ENCODE data around the gene CELF4.

The CELF4 gene

DNA sequence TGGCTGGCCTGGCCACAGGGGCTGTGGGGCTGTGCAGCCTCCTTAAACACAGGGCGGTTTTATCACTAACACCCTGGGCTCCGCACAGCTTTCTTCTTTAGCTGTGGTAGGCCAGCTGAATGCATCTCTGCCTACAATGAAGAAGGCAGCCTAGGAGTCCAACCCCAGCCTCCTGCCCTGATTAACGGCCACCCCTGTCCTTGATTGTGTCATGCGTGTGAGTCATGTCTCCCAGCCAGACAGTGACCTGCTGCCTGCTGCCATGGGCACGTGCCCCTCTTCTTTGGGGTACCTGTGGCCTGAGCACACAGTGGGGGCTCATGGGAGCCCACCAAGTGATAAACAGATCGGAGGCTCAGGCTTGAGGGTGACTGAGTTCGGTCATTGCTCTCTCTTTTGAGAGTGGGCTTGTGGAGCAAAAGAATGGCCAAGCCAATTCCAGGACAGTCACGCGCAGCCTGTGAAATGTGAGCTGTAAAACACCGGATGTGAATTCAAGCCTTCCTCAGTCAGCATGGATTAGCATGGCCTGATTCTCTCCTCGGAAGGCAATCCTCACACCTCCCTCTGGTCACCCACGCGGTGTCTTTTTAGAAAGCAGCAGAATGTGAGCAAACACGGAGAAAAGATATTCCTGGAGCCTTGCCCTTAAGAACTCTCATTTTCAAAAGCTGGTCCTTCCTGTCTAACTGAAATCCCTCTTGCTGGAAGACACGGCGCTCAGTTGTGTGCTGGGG lies 144.1 kb downstream of the CELF4 start:
- no peak overlapping the region for H3K27ac ChIP-seq (ENCODE audit: low read depth, low read length)
- no peaks in the 10 kb centered on the region for H3K9me3 ChIP-seq (ENCODE audit: control insufficient read depth in 5 of 5, low read length in 5 of 5)
- no peak overlapping the region for H3K9ac ChIP-seq (ENCODE audit: low read length in 5 of 5)

GRCh38 chr18:37420315-37420880 lies 145.2 kb downstream of the CELF4 start:
- no peaks in the 10 kb centered on the region for H3K4me1 ChIP-seq (ENCODE audit: control insufficient read depth in 5 of 5, insufficient read depth in 5 of 5, low read length in 5 of 5)
- H3K9ac ChIP-seq (ENCODE audit: low read length in 5 of 5): no peak overlapping the region
- no peaks in the 10 kb centered on the region for H3K36me3 ChIP-seq (ENCODE audit: control insufficient read depth in 5 of 5, insufficient read depth in 5 of 5, low read length in 5 of 5)
- no peak overlapping the region for H3K4me3 ChIP-seq (ENCODE audit: low read depth in 1 of 5, low read length in 5 of 5)
- H3K9me3 ChIP-seq (ENCODE audit: control insufficient read depth in 5 of 5, low read length in 5 of 5): no peaks in the 10 kb centered on the region
- peaks cover 0 to 9% (median 5%) of the 10 kb centered on the region in 5 donors for H3K27me3 ChIP-seq (ENCODE audit: control insufficient read depth in 5 of 5, insufficient read depth in 4 of 5, low read length in 5 of 5)
- no peak overlapping the region for H3K27ac ChIP-seq (ENCODE audit: low read depth, low read length)

More for the DNA sequence above, 144.1 kb downstream of the CELF4 start:
- H3K4me1 ChIP-seq (ENCODE audit: control insufficient read depth in 5 of 5, insufficient read depth in 5 of 5, low read length in 5 of 5): no peaks in the 10 kb centered on the region
- H3K36me3 ChIP-seq (ENCODE audit: control insufficient read depth in 5 of 5, insufficient read depth in 5 of 5, low read length in 5 of 5): no peaks in the 10 kb centered on the region
- H3K4me3 ChIP-seq (ENCODE audit: low read depth in 1 of 5, low read length in 5 of 5): no peak overlapping the region
- peaks cover 0 to 9% (median 5%) of the 10 kb centered on the region in 5 donors for H3K27me3 ChIP-seq (ENCODE audit: control insufficient read depth in 5 of 5, insufficient read depth in 4 of 5, low read length in 5 of 5)

GRCh38 chr18:37419866-37420265 lies 145.7 kb downstream of the CELF4 start:
- H3K9me3 ChIP-seq (ENCODE audit: control insufficient read depth in 5 of 5, low read length in 5 of 5): no peaks in the 10 kb centered on the region
- H3K27me3 ChIP-seq (ENCODE audit: control insufficient read depth in 5 of 5, insufficient read depth in 4 of 5, low read length in 5 of 5): peaks cover 0 to 9% (median 5%) of the 10 kb centered on the region in 5 donors
- H3K4me1 ChIP-seq (ENCODE audit: control insufficient read depth in 5 of 5, insufficient read depth in 5 of 5, low read length in 5 of 5): no peaks in the 10 kb centered on the region
- no peaks in the 10 kb centered on the region for H3K36me3 ChIP-seq (ENCODE audit: control insufficient read depth in 5 of 5, insufficient read depth in 5 of 5, low read length in 5 of 5)
- H3K27ac ChIP-seq (ENCODE audit: low read depth, low read length): no peak overlapping the region
- no peak overlapping the region for H3K4me3 ChIP-seq (ENCODE audit: low read depth in 1 of 5, low read length in 5 of 5)
- no peak overlapping the region for H3K9ac ChIP-seq (ENCODE audit: low read length in 5 of 5)

- H3K4me3 ChIP-seq (ENCODE audit: low read depth in 1 of 5, low read length in 5 of 5): no peak overlapping the region
- H3K27me3 ChIP-seq (ENCODE audit: control insufficient read depth in 5 of 5, insufficient read depth in 4 of 5, low read length in 5 of 5): peaks cover 0 to 9% (median 5%) of the 10 kb centered on the region in 5 donors
- H3K9me3 ChIP-seq (ENCODE audit: control insufficient read depth in 5 of 5, low read length in 5 of 5): no peaks in the 10 kb centered on the region
- H3K9ac ChIP-seq (ENCODE audit: low read length in 5 of 5): no peak overlapping the region
- no peaks in the 10 kb centered on the region for H3K4me1 ChIP-seq (ENCODE audit: control insufficient read depth in 5 of 5, insufficient read depth in 5 of 5, low read length in 5 of 5)
- H3K27ac ChIP-seq (ENCODE audit: low read depth, low read length): no peak overlapping the region
- no peaks in the 10 kb centered on the region for H3K36me3 ChIP-seq (ENCODE audit: control insufficient read depth in 5 of 5, insufficient read depth in 5 of 5, low read length in 5 of 5)
Measured at GRCh38 chr18:37419315-37419714, 146.3 kb downstream of the CELF4 start.

DNA sequence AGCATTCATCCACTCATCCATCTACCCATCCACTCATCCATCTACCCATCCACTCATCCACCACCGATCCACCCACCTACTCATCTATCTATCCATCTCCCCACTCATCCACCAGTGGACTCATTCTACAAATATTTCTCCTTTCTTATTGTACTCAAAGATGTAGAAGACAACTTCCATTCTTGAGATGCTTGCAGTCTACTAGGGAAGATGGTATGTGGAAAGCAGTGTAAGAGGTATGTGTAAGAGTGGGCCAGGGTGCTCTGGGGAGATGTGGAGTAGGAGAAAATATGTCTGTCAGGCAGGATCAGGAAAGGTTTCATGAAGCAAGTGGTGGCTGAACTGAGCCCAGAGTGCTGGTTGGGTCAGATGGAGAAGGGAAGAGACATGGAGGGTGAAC lies 150.8 kb downstream of the CELF4 start:
- H3K27ac ChIP-seq (ENCODE audit: low read depth, low read length): no peak overlapping the region
- H3K9ac ChIP-seq (ENCODE audit: low read length in 5 of 5): no peak overlapping the region
- no peaks in the 10 kb centered on the region for H3K36me3 ChIP-seq (ENCODE audit: control insufficient read depth in 5 of 5, insufficient read depth in 5 of 5, low read length in 5 of 5)
- peaks cover 0 to 5% (median 0%) of the 10 kb centered on the region in 5 donors for H3K9me3 ChIP-seq (ENCODE audit: control insufficient read depth in 5 of 5, low read length in 5 of 5)
- peaks cover 0 to 2% (median 0%) of the 10 kb centered on the region in 5 donors for H3K27me3 ChIP-seq (ENCODE audit: control insufficient read depth in 5 of 5, insufficient read depth in 4 of 5, low read length in 5 of 5)
- peaks cover 0 to 6% (median 0%) of the 10 kb centered on the region in 5 donors for H3K4me1 ChIP-seq (ENCODE audit: control insufficient read depth in 5 of 5, insufficient read depth in 5 of 5, low read length in 5 of 5)
- H3K4me3 ChIP-seq (ENCODE audit: low read depth in 1 of 5, low read length in 5 of 5): no peak overlapping the region

GRCh38 chr18:37412829-37413228 lies 152.8 kb downstream of the CELF4 start:
- no peak overlapping the region for H3K4me3 ChIP-seq (ENCODE audit: low read depth in 1 of 5, low read length in 5 of 5)
- no peaks in the 10 kb centered on the region for H3K36me3 ChIP-seq (ENCODE audit: control insufficient read depth in 5 of 5, insufficient read depth in 5 of 5, low read length in 5 of 5)
- H3K4me1 ChIP-seq (ENCODE audit: control insufficient read depth in 5 of 5, insufficient read depth in 5 of 5, low read length in 5 of 5): peaks cover 0 to 9% (median 0%) of the 10 kb centered on the region in 5 donors
- no peak overlapping the region for H3K27ac ChIP-seq (ENCODE audit: low read depth, low read length)
- H3K9me3 ChIP-seq (ENCODE audit: control insufficient read depth in 5 of 5, low read length in 5 of 5): peaks cover 0 to 5% (median 0%) of the 10 kb centered on the region in 5 donors
- no peaks in the 10 kb centered on the region for H3K27me3 ChIP-seq (ENCODE audit: control insufficient read depth in 5 of 5, insufficient read depth in 4 of 5, low read length in 5 of 5)
- no peak overlapping the region for H3K9ac ChIP-seq (ENCODE audit: low read length in 5 of 5)

DNA sequence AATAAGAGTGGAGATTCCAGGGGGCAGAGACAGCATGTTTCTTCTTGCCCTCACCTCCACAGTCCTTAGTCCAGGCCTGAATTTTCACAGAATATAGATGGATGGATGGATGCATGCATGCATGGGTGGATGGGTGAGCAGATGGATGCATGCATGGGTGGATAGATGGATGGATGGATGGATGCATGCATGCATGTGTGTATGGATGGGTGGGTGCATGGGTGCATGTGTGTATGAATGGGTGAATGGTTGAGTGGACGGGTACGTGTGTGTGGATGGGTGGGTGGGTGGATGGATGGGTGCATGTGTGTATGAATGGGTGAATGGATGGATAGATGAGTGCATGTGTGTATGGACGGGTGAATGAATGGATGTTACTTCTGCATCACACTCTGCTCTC lies 153.3 kb downstream of the CELF4 start:
- Histone ChIP-seq H3K27me3 (ENCODE audit: control insufficient read depth in 5 of 5, insufficient read depth in 4 of 5, low read length in 5 of 5) (no peaks in the 10 kb centered on the region), H3K9ac (ENCODE audit: low read length in 5 of 5) (no peak overlapping the region), H3K4me3 (ENCODE audit: low read depth in 1 of 5, low read length in 5 of 5) (no peak overlapping the region), H3K4me1 (ENCODE audit: control insufficient read depth in 5 of 5, insufficient read depth in 5 of 5, low read length in 5 of 5) (peaks cover 0 to 9% (median 0%) of the 10 kb centered on the region in 5 donors), H3K9me3 (ENCODE audit: control insufficient read depth in 5 of 5, low read length in 5 of 5) (peaks cover 0 to 5% (median 0%) of the 10 kb centered on the region in 5 donors), H3K36me3 (ENCODE audit: control insufficient read depth in 5 of 5, insufficient read depth in 5 of 5, low read length in 5 of 5) (no peaks in the 10 kb centered on the region), H3K27ac (ENCODE audit: low read depth, low read length) (no peak overlapping the region)

- no peak overlapping the region for H3K9ac ChIP-seq (ENCODE audit: low read length in 5 of 5)
- H3K27ac ChIP-seq (ENCODE audit: low read depth, low read length): no peak overlapping the region
Measured at GRCh38 chr18:37409878-37410277, 155.7 kb downstream of the CELF4 start.

DNA sequence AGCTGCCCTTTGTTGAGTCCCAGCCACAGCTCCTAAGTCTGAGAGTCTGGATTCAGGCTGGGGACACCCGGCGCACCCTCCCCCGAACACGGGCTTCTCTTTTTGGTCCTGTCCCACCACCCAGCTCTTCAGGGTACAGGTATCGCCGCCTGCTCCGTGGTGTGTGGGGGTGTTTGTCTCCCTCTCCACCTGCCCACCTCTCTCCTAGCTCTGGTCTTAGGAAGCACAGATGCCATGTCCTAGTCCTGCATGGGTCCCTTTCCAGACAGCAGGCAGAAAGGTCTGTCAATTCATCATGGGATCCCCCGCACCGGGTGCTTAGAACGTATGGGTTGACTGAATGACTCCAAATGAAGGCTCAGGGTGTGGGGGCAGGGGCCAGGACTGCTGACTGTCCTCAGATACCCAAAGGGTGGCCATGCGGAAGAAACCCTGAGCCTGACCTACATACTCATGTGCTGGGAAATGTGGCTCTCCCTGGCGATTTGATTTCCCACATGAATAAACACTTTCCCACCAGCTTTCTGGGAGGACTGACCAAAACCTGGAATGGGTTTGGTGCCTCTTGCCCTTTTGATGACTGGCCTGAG lies 156.8 kb downstream of the CELF4 start:
- no peak overlapping the region for H3K4me3 ChIP-seq (ENCODE audit: low read depth in 1 of 5, low read length in 5 of 5)
- no peak overlapping the region for H3K9ac ChIP-seq (ENCODE audit: low read length in 5 of 5)
- peaks cover 0 to 9% (median 0%) of the 10 kb centered on the region in 5 donors for H3K4me1 ChIP-seq (ENCODE audit: control insufficient read depth in 5 of 5, insufficient read depth in 5 of 5, low read length in 5 of 5)
- H3K36me3 ChIP-seq (ENCODE audit: control insufficient read depth in 5 of 5, insufficient read depth in 5 of 5, low read length in 5 of 5): no peaks in the 10 kb centered on the region
- H3K9me3 ChIP-seq (ENCODE audit: control insufficient read depth in 5 of 5, low read length in 5 of 5): peaks cover 0 to 5% (median 0%) of the 10 kb centered on the region in 5 donors
- no peaks in the 10 kb centered on the region for H3K27me3 ChIP-seq (ENCODE audit: control insufficient read depth in 5 of 5, insufficient read depth in 4 of 5, low read length in 5 of 5)
- H3K27ac ChIP-seq (ENCODE audit: low read depth, low read length): no peak overlapping the region

More at GRCh38 chr18:37409878-37410277, 155.7 kb downstream of the CELF4 start:
- Histone ChIP-seq H3K9me3 (ENCODE audit: control insufficient read depth in 5 of 5, low read length in 5 of 5) (peaks cover 0 to 5% (median 0%) of the 10 kb centered on the region in 5 donors), H3K4me1 (ENCODE audit: control insufficient read depth in 5 of 5, insufficient read depth in 5 of 5, low read length in 5 of 5) (peaks cover 0 to 9% (median 0%) of the 10 kb centered on the region in 5 donors), H3K36me3 (ENCODE audit: control insufficient read depth in 5 of 5, insufficient read depth in 5 of 5, low read length in 5 of 5) (no peaks in the 10 kb centered on the region), H3K4me3 (ENCODE audit: low read depth in 1 of 5, low read length in 5 of 5) (no peak overlapping the region), H3K27me3 (ENCODE audit: control insufficient read depth in 5 of 5, insufficient read depth in 4 of 5, low read length in 5 of 5) (no peaks in the 10 kb centered on the region)

- Histone ChIP-seq H3K27me3 (ENCODE audit: control insufficient read depth in 5 of 5, insufficient read depth in 4 of 5, low read length in 5 of 5) (no peaks in the 10 kb centered on the region), H3K36me3 (ENCODE audit: control insufficient read depth in 5 of 5, insufficient read depth in 5 of 5, low read length in 5 of 5) (no peaks in the 10 kb centered on the region), H3K27ac (ENCODE audit: low read depth, low read length) (no peak overlapping the region)
Measured at GRCh38 chr18:37407571-37407970, 158.0 kb downstream of the CELF4 start.

More at GRCh38 chr18:37407571-37407970, 158.0 kb downstream of the CELF4 start:
- H3K9ac ChIP-seq (ENCODE audit: low read length in 5 of 5): no peak overlapping the region
- H3K9me3 ChIP-seq (ENCODE audit: control insufficient read depth in 5 of 5, low read length in 5 of 5): peaks cover 0 to 5% (median 0%) of the 10 kb centered on the region in 5 donors
- H3K4me3 ChIP-seq (ENCODE audit: low read depth in 1 of 5, low read length in 5 of 5): no peak overlapping the region
- peaks cover 0 to 19% (median 3%) of the 10 kb centered on the region in 5 donors for H3K4me1 ChIP-seq (ENCODE audit: control insufficient read depth in 5 of 5, insufficient read depth in 5 of 5, low read length in 5 of 5)

All from subcutaneous abdominal adipose tissue (tissue), 5 donors.